Glomerular visceral epithelial cell (primary cell): ENCODE results near the gene RBFA.

Source experiments
- DNase-seq: peaks from one replicate; pipeline ENCODE4 v3.0.0-alpha.2; 2016; ENCODE audit errors: extremely low spot score

RBFA gene

GRCh38 chr18:80029690-80030089 is 4.5 kb upstream of the RBFA start:
- DNase-seq: no peak

DNA sequence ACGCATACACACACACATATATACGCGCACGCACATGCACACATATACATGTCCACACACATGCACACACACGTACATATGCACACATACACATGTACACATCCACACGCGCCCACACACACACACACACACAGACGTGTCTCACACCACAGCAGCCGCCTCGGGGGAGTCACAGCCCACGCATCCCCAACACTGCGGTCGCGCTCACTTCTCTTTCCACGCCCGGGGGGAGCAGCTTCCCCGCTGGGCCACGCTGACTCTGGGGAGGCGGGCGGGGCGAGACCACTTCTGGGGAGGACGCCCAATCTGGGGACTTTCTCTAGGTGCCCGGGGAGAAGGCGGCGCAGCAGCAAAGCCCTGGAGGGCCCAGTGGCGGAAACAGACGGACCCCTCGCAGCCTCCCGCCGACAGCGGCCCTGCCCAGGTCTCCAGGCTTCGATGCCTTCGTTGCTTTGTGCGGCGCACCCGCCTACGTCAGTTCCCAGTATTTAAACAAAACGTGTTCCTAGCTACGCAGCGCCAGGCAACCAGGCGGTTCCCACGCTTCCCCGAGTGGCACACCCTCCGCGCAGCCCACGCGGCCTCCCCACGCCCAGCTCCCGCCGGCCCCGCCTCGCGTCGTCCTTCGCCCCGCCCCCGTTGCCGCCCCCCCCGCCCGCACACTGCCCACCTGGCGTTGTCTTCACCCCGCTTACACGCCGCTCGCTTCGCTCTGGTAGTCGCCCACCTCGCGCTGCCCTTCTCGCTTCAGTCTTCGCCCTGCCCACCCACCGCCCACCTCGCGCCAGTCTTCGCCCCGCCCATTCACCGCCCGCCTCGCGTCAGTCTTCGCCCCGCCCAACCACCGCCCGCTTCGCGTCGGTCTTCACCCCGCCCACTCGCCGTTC is 810 bp upstream of the RBFA start:
- no peak for DNase-seq

GRCh38 chr18:80034852-80035406 is 695 bp downstream of the RBFA start:
- DNase-seq: no peak

- DNase-seq: no peak
Observed at GRCh38 chr18:80035997-80036396, 1.8 kb downstream of the RBFA start.

DNA sequence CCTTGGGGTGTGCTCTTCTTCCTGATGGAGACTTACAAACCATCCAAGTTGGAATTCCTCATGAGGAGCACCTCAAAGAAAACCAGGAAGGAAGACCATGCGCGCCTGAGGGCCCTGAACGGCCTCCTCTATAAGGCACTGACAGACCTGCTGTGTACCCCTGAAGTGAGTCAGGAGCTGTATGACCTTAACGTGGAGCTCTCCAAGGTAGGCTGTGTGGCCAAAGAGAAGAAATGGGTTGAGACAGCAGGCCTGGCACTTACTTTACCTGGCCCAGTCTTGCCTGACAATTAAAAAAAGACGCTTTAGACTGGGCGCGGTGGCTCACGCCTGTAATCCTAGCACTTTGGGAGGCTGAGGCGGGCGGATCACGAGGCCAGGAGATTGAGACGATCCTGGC is 3.1 kb downstream of the RBFA start:
- DNase-seq: no peak

DNA sequence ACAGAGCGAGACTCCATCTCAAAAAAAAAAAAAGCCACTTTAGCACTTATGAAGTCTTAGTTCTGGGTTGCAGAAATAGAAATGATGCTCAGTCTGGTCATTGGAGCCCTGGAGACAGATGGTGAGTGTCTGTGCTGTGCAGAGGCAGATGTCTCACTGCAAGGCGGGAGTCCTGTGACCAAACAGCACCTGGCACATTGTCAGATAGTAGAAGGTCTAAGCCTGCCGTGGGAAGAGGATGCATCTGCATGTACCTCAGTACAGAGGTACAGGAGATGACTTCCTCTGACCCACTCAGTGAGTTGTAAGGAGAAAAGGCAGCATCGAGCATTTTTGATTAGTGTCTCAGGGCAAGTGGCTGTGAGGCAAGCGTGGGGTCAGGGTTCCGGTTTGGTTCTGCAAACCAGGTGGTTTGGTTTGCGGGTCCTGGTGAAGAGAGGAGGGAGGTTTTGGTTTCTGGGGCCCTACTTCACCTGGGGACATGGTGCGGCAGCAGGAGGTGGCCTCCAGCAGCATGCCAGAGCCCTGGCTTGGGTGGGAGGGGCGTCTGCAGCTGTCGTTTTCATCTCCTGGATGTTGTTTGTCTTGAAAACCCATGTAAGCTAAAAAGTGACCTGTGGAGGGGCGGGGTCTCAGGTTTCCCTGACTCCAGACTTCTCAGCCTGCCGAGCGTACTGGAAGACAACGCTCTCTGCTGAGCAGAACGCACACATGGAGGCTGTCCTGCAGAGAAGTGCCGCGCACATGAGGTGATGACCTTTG is 3.8 kb downstream of the RBFA start:
- DNase-seq: no peak

GRCh38 chr18:80040515-80040914 is 6.3 kb downstream of the RBFA start:
- DNase-seq: no peak

DNA sequence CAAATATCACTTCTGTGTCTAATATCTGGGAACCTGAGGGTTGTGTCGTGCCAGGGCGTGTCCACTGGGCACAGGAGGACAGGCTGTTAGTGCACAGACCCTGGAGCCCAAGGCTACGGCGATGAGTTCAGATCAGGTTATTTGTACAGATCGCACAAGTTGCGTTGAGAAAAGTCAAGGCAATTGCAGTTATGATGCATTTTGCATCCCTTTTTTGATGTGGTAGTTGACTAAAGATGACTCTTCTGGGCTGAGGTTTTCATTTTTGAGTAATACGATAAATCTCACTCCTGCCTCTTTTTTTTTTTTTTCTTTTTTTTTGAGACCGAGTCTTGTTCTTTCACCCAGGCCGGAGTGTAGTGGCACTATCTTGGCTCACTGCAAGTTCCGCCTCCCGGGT is 7.2 kb downstream of the RBFA start:
- DNase-seq: no peak

- DNase-seq: no peak
Observed at GRCh38 chr18:80042785-80043184, 8.6 kb downstream of the RBFA start.

DNA sequence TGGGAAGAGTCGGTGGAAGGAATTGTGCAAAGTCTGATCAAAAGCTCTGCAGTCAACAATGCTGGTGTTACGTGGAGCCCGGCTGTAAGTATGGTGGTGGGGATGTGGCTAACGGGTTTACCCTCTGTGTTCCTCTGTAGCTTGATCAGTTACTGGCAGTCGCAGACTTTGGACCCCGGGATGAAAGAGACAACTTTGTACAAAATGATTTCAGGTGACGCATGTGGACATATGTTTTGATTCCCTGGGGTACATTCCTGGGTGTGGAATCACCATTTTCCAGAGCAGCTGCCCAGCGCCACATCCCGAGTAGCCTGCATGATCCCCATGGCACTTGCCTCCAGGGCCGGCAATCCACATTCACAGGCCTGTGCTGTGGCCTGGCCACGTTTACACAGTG is 9.8 kb downstream of the RBFA start:
- DNase-seq: no peak

- no peak for DNase-seq
Observed at GRCh38 chr18:80046011-80046410, 11.8 kb downstream of the RBFA start.

DNA sequence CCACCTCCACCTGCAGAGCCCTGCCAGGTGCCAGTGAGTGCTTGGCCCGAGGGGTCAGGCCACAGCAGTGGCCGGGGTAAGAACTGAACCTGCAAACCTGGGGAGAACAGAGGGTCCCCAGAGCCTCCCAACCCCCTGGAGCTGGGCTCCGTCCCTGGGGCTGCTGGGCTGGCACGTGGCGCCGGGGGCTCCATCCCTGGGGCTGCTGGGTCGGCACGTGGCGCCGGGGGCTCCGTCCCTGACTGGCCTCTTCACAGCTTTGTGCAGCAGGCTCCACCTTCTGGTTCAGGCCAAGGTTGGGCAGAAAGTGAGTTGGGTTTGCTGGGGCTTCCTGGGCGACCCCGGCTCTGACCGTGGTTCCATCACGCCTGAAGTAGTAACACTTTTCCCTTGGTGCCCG is 12.2 kb downstream of the RBFA start:
- DNase-seq: no peak

DNA sequence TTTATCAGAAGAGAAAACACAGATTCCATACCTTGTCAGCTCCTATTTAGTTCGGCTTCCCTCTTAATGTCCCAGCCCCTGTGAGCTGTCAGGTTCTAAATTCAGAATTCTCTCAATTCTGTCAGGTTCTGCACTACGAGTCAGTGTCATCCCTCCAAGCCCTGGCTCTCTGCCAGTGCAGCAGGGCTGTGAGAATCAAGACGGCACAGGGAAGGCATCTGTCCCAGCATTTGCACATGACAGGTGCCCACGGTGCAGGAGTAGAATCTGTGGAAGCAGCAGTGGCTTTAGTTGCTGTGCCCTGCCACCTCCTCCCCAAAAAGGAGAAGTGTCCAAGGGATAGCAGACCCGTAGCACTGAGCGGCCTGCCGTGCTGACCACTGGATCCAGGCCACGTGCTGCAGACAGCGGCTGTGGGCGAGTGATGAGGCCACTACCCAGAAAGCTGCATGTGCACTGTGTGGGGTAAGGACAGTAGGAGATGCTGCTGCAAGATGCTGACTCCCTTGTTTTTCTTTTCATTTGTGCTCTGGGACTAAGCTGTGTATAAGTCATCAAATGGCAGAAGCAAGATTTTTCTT is 12.8 kb downstream of the RBFA start:
- DNase-seq: no peak

DNA sequence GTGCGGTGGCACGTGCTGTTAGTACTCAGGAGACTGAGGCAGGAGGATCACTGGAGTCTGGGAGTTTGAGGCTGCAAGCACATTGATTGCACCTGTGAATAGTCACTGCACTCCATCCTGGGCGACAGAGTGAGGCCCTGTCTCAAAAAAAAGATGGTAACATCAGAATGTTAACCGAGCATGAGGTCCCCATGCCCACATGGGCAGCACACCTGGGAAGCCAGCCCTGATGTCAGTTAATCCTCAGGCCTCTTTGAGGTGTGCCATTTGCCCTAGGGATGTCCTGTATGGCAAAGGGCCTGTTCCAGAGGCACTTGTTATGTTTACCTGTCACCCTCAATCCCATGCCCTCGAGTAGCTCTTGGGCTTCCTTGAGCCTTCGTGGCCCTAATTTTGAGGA is 16.6 kb downstream of the RBFA start:
- no peak for DNase-seq

DNA sequence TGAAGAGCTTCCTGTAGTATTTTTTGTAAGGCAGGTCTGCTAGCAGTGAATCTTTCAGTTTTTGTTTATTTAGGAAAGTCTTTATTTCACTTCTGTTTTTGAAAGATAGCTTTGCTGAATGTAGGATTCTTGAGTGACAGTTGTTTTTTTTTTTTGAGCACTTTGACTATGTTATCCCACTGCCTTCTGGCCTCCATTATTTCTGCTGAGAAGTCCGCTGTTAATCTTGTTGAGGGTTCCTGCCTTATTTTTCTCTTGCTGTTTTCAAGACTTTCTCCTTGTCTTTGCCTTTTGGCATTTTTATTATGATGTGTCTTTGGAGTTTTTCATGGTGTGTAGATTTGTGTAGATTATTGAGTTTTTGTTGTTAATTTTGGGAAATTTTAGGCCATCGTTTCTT is 21.9 kb downstream of the RBFA start:
- DNase-seq: no peak

DNA sequence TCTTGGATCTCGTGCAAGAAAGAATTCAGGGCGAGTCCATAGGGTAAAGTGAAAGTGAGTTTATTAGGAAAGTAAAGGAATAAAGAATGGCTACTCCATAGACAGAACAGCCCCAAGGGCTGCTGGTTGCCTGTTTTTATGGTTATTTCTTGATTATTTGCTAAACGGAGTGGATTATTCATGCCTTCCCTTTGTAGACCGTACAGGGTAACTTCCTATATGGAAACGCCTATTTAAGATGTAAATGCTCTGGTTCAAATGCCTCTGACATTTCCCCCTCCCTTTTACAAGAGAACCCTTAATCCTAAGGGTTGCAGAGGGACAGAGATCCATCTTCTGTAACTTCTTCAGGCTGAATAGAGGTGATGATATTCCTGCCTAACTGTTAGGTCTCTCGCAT is 25.7 kb downstream of the RBFA start:
- DNase-seq: no peak

- no peak for DNase-seq
Observed at GRCh38 chr18:80065705-80066104, 31.5 kb downstream of the RBFA start.

GRCh38 chr18:80067321-80067720 is 33.1 kb downstream of the RBFA start:
- no peak for DNase-seq

- no peak for DNase-seq
Observed at GRCh38 chr18:80067897-80068296, 33.7 kb downstream of the RBFA start.

GRCh38 chr18:80068571-80069272 is 34.5 kb downstream of the RBFA start:
- no peak for DNase-seq

DNA sequence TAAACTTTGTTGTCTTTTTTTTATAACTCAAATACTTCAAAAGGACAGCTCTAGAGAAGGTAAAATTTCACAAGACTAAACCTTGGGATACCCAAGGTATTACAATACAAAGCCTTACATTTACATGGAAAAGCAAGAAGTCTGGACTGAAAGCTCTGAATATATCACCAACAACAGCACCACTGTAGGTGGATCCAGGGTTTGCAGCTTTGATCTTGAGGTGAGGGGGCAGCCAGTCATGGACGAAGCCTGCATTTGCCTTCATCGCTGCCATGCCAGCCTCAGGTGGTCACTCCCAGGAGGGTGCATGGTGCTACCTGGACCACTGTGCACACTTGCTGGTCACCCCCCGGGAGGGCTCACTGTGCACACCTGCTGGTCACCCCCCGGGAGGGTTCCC is 36.6 kb downstream of the RBFA start:
- no peak for DNase-seq

GRCh38 chr18:80074183-80074582 is 39.9 kb downstream of the RBFA start:
- DNase-seq: no peak
